ENCODE data around the gene S100Z.
"Not testable (repeated sequence)": the region's sequence is repeated elsewhere in the genome, so short reads cannot be mapped to it uniquely, and the experiment has no call there.

S100Z gene

GRCh38 chr5:76874088-76874581 lies 24.3 kb downstream of the S100Z start:
- Histone ChIP-seq H3K79me2 (ENCODE audit: control insufficient read depth, insufficient read depth, low read length, unreplicated experiment) (no peaks in the 10 kb centered on the region), H3K36me3 (ENCODE audit: insufficient read depth, low read length) (no peaks in the 10 kb centered on the region), H3K27ac (ENCODE audit: low read depth, low read length) (no peak overlapping the region), H3K4me1 (ENCODE audit: control insufficient read depth, insufficient read depth, low read length, unreplicated experiment) (no peaks in the 10 kb centered on the region), H3K4me3 (ENCODE audit: low read depth, low read length) (no peak overlapping the region), H3K27me3 (ENCODE audit: insufficient read depth, low read length) (peaks cover 6% of the 10 kb centered on the region; the same call in 1 of the 2 replicates), H2AFZ (ENCODE audit: low read length, unreplicated experiment) (no peak overlapping the region)

- no peaks in the 10 kb centered on the region for H3K36me3 ChIP-seq (ENCODE audit: insufficient read depth, low read length)
- H3K4me3 ChIP-seq (ENCODE audit: low read depth, low read length), result no peak overlapping the region
- H2AFZ ChIP-seq (ENCODE audit: low read length, unreplicated experiment), result no peak overlapping the region
- H3K27ac ChIP-seq (ENCODE audit: low read depth, low read length), result no peak overlapping the region
- no peaks in the 10 kb centered on the region for H3K79me2 ChIP-seq (ENCODE audit: control insufficient read depth, insufficient read depth, low read length, unreplicated experiment)
- no peaks in the 10 kb centered on the region for H3K4me1 ChIP-seq (ENCODE audit: control insufficient read depth, insufficient read depth, low read length, unreplicated experiment)
- H3K27me3 ChIP-seq (ENCODE audit: insufficient read depth, low read length), result peaks cover 36% of the 10 kb centered on the region
Observed at GRCh38 chr5:76888733-76889300, 39.0 kb downstream of the S100Z start.

GRCh38 chr5:76893294-76893693 lies 43.5 kb downstream of the S100Z start:
- no peak overlapping the region for H3K4me3 ChIP-seq (ENCODE audit: low read depth, low read length)
- no peak overlapping the region for H2AFZ ChIP-seq (ENCODE audit: low read length, unreplicated experiment)
- no peaks in the 10 kb centered on the region for H3K4me1 ChIP-seq (ENCODE audit: control insufficient read depth, insufficient read depth, low read length, unreplicated experiment)
- H3K36me3 ChIP-seq (ENCODE audit: insufficient read depth, low read length), result no peaks in the 10 kb centered on the region
- peaks cover 41% of the 10 kb centered on the region for H3K27me3 ChIP-seq (ENCODE audit: insufficient read depth, low read length)
- H3K79me2 ChIP-seq (ENCODE audit: control insufficient read depth, insufficient read depth, low read length, unreplicated experiment), result no peaks in the 10 kb centered on the region
- H3K27ac ChIP-seq (ENCODE audit: low read depth, low read length), result no peak overlapping the region

GRCh38 chr5:76896196-76896595 lies 46.4 kb downstream of the S100Z start:
- no peaks in the 10 kb centered on the region for H3K4me1 ChIP-seq (ENCODE audit: control insufficient read depth, insufficient read depth, low read length, unreplicated experiment)

GRCh38 chr5:76901522-76901921 lies 51.7 kb downstream of the S100Z start:
- Histone ChIP-seq H3K36me3 (ENCODE audit: insufficient read depth, low read length) (no peaks in the 10 kb centered on the region), H3K4me3 (ENCODE audit: low read depth, low read length) (no peak overlapping the region), H3K27me3 (ENCODE audit: insufficient read depth, low read length) (0 out of 2 replicates have a peak, but pooled peaks cover 3% of the 10 kb centered on the region), H3K4me1 (ENCODE audit: control insufficient read depth, insufficient read depth, low read length, unreplicated experiment) (no peaks in the 10 kb centered on the region), H3K79me2 (ENCODE audit: control insufficient read depth, insufficient read depth, low read length, unreplicated experiment) (no peaks in the 10 kb centered on the region), H3K27ac (ENCODE audit: low read depth, low read length) (no peak overlapping the region), H2AFZ (ENCODE audit: low read length, unreplicated experiment) (no peak overlapping the region)

More at GRCh38 chr5:76896196-76896595, 46.4 kb downstream of the S100Z start:
- no peaks in the 10 kb centered on the region for H3K79me2 ChIP-seq (ENCODE audit: control insufficient read depth, insufficient read depth, low read length, unreplicated experiment)
- no peak overlapping the region for H3K27ac ChIP-seq (ENCODE audit: low read depth, low read length)
- no peak overlapping the region for H3K4me3 ChIP-seq (ENCODE audit: low read depth, low read length)
- H2AFZ ChIP-seq (ENCODE audit: low read length, unreplicated experiment), result no peak overlapping the region
- H3K27me3 ChIP-seq (ENCODE audit: insufficient read depth, low read length), result peaks cover 39% of the 10 kb centered on the region
- H3K36me3 ChIP-seq (ENCODE audit: insufficient read depth, low read length), result no peaks in the 10 kb centered on the region

GRCh38 chr5:76908166-76908565 lies 58.4 kb downstream of the S100Z start:
- H3K79me2 ChIP-seq (ENCODE audit: control insufficient read depth, insufficient read depth, low read length, unreplicated experiment), result no peaks in the 10 kb centered on the region
- no peak overlapping the region for H3K4me3 ChIP-seq (ENCODE audit: low read depth, low read length)
- no peaks in the 10 kb centered on the region for H3K4me1 ChIP-seq (ENCODE audit: control insufficient read depth, insufficient read depth, low read length, unreplicated experiment)
- H2AFZ ChIP-seq (ENCODE audit: low read length, unreplicated experiment), result no peak overlapping the region
- no peaks in the 10 kb centered on the region for H3K36me3 ChIP-seq (ENCODE audit: insufficient read depth, low read length)
- H3K27ac ChIP-seq (ENCODE audit: low read depth, low read length), result no peak overlapping the region
- H3K27me3 ChIP-seq (ENCODE audit: insufficient read depth, low read length), result no peaks in the 10 kb centered on the region

GRCh38 chr5:76910344-76910933 lies 60.6 kb downstream of the S100Z start:
- not testable (repeated sequence) for H3K4me1 ChIP-seq (ENCODE audit: control insufficient read depth, insufficient read depth, low read length, unreplicated experiment); H3K27ac ChIP-seq (ENCODE audit: low read depth, low read length); H3K36me3 ChIP-seq (ENCODE audit: insufficient read depth, low read length); H2AFZ ChIP-seq (ENCODE audit: low read length, unreplicated experiment); H3K79me2 ChIP-seq (ENCODE audit: control insufficient read depth, insufficient read depth, low read length, unreplicated experiment); H3K4me3 ChIP-seq (ENCODE audit: low read depth, low read length); H3K27me3 ChIP-seq (ENCODE audit: insufficient read depth, low read length)

GRCh38 chr5:76914671-76915070 lies 64.9 kb downstream of the S100Z start:
- not testable (repeated sequence) for H3K36me3 ChIP-seq (ENCODE audit: insufficient read depth, low read length); H3K4me3 ChIP-seq (ENCODE audit: low read depth, low read length); H3K27ac ChIP-seq (ENCODE audit: low read depth, low read length); H3K79me2 ChIP-seq (ENCODE audit: control insufficient read depth, insufficient read depth, low read length, unreplicated experiment); H3K4me1 ChIP-seq (ENCODE audit: control insufficient read depth, insufficient read depth, low read length, unreplicated experiment); H2AFZ ChIP-seq (ENCODE audit: low read length, unreplicated experiment); H3K27me3 ChIP-seq (ENCODE audit: insufficient read depth, low read length)

- no peaks in the 10 kb centered on the region for H3K79me2 ChIP-seq (ENCODE audit: control insufficient read depth, insufficient read depth, low read length, unreplicated experiment)
- H2AFZ ChIP-seq (ENCODE audit: low read length, unreplicated experiment), result no peak overlapping the region
Observed at GRCh38 chr5:76918539-76918938, 68.7 kb downstream of the S100Z start.

GRCh38 chr5:76920491-76920890 lies 70.7 kb downstream of the S100Z start:
- Histone ChIP-seq H3K27me3 (ENCODE audit: insufficient read depth, low read length) (peaks cover 12% of the 10 kb centered on the region), H3K27ac (ENCODE audit: low read depth, low read length) (no peak overlapping the region), H3K4me3 (ENCODE audit: low read depth, low read length) (no peak overlapping the region), H3K4me1 (ENCODE audit: control insufficient read depth, insufficient read depth, low read length, unreplicated experiment) (no peaks in the 10 kb centered on the region), H3K79me2 (ENCODE audit: control insufficient read depth, insufficient read depth, low read length, unreplicated experiment) (no peaks in the 10 kb centered on the region), H2AFZ (ENCODE audit: low read length, unreplicated experiment) (no peak overlapping the region), H3K36me3 (ENCODE audit: insufficient read depth, low read length) (no peaks in the 10 kb centered on the region)

More at GRCh38 chr5:76918539-76918938, 68.7 kb downstream of the S100Z start:
- no peak overlapping the region for H3K4me3 ChIP-seq (ENCODE audit: low read depth, low read length)
- H3K27me3 ChIP-seq (ENCODE audit: insufficient read depth, low read length), result peaks cover 6% of the 10 kb centered on the region
- H3K36me3 ChIP-seq (ENCODE audit: insufficient read depth, low read length), result no peaks in the 10 kb centered on the region
- no peaks in the 10 kb centered on the region for H3K4me1 ChIP-seq (ENCODE audit: control insufficient read depth, insufficient read depth, low read length, unreplicated experiment)
- no peak overlapping the region for H3K27ac ChIP-seq (ENCODE audit: low read depth, low read length)
